Measurements from ENCODE around the gene MICAL2. TPM values are rescaled to one million over a fixed set of nuclear protein-coding genes. Genes with fewer than 3 reads are reported as not detected.

MICAL2 gene
- total and polyA plus RNA-seq, 2 donors (not counting 1 experiment from before 2014, with no cell fraction given) = 0.32 to 0.40 TPM

- Histone ChIP-seq H3K27ac (ENCODE audit: low read length in 2 of 2) (no peak overlapping the region), H3K4me2 (replicated peaks; ENCODE audit: low read depth, low read length, poor library complexity, severe bottlenecking) (no peak overlapping the region), H3K9ac (ENCODE audit: low read length) (no peak overlapping the region), H3K4me3 (ENCODE audit: control extremely low read depth in 1 of 5, extremely low read depth in 1 of 5, insufficient read depth in 1 of 5, low read depth in 2 of 5, low read length in 4 of 5) (no peak overlapping the region), H3K4me1 (ENCODE audit: control insufficient read depth in 2 of 2, insufficient read depth in 2 of 2, low read length in 2 of 2) (no peaks in the 10 kb centered on the region), H4K20me1 (ENCODE audit: control insufficient read depth, insufficient read depth, low read length, poor library complexity, severe bottlenecking) (no peaks in the 10 kb centered on the region), H3K36me3 (replicated peaks in 1 of 2; ENCODE audit: control extremely low read depth in 1 of 2, control insufficient read depth in 1 of 2, extremely low read depth in 1 of 2, insufficient read depth in 2 of 2, low read length in 1 of 2) (no peaks in the 10 kb centered on the region), H2AFZ (ENCODE audit: insufficient read depth, low read depth, low read length, poor library complexity, severe bottlenecking) (no peak overlapping the region), H3K9me3 (ENCODE audit: control extremely low read depth in 1 of 3, control insufficient read depth in 2 of 3, insufficient read depth in 1 of 3, low read length in 2 of 3) (no peaks in the 10 kb centered on the region), H3K27me3 (replicated peaks in 1 of 4; ENCODE audit: control extremely low read depth in 1 of 4, control insufficient read depth in 3 of 4, insufficient read depth in 4 of 4, low read length in 3 of 4) (peaks cover 0 to 2% (median 0%) of the 10 kb centered on the region in 4 experiments), H3K79me2 (ENCODE audit: control insufficient read depth, insufficient read depth, low read length) (no peaks in the 10 kb centered on the region)
- ChIA-PET POLR2A (no interaction called here), CTCF (no interaction called here)
- ATAC-seq (ENCODE audit: low read depth) (no peak), DNase-seq (no peak)
- TF ChIP-seq EZH2 (IDR thresholded peaks at IDR 0.05; ENCODE audit: borderline replicate concordance, insufficient read depth, low read depth, low read length, poor library complexity, severe bottlenecking) = no peak
- H3K4me3 Mint-ChIP-seq = no peak overlapping the region
- no peaks in the 10 kb centered on the region for H3K9me3 Mint-ChIP-seq (ENCODE audit: insufficient read depth)
- no peaks in the 10 kb centered on the region for H3K4me1 Mint-ChIP-seq
- 90% methylated on average over 2 of the region's 2 CpGs for WGBS (ENCODE audit: insufficient coverage)
- H3K27me3 Mint-ChIP-seq = peaks cover 12% of the 10 kb centered on the region
- no peak overlapping the region for H3K27ac Mint-ChIP-seq
- intact Hi-C loops (cut with micrococcal nuclease) = no loop called here
Measured at GRCh38 chr11:12142176-12142575, 31.8 kb downstream of the MICAL2 start.

GRCh38 chr11:12142909-12143308 lies 32.5 kb downstream of the MICAL2 start:
- no peaks in the 10 kb centered on the region for H3K4me1 ChIP-seq (ENCODE audit: control insufficient read depth in 2 of 2, insufficient read depth in 2 of 2, low read length in 2 of 2)
- ChIA-PET POLR2A (no interaction called here), CTCF (no interaction called here)
- H3K4me3 ChIP-seq (ENCODE audit: control extremely low read depth in 1 of 5, extremely low read depth in 1 of 5, insufficient read depth in 1 of 5, low read depth in 2 of 5, low read length in 4 of 5) = no peak overlapping the region
- H3K9ac ChIP-seq (ENCODE audit: low read length) = no peak overlapping the region
- Mint-ChIP-seq H3K27ac (no peak overlapping the region), H3K4me1 (no peaks in the 10 kb centered on the region), H3K27me3 (peaks cover 15% of the 10 kb centered on the region), H3K4me3 (no peak overlapping the region), H3K9me3 (ENCODE audit: insufficient read depth) (no peaks in the 10 kb centered on the region)
- no peak overlapping the region for H3K27ac ChIP-seq (ENCODE audit: low read length in 2 of 2)
- intact Hi-C loops (cut with micrococcal nuclease) = no loop called here
- H3K79me2 ChIP-seq (ENCODE audit: control insufficient read depth, insufficient read depth, low read length) = no peaks in the 10 kb centered on the region
- no peaks in the 10 kb centered on the region for H3K9me3 ChIP-seq (ENCODE audit: control extremely low read depth in 1 of 3, control insufficient read depth in 2 of 3, insufficient read depth in 1 of 3, low read length in 2 of 3)
- H3K4me2 ChIP-seq (replicated peaks; ENCODE audit: low read depth, low read length, poor library complexity, severe bottlenecking) = no peak overlapping the region
- no peak for DNase-seq
- 81% methylated on average over 3 of the region's 3 CpGs for WGBS (ENCODE audit: insufficient coverage)
- TF ChIP-seq EZH2 (IDR thresholded peaks at IDR 0.05; ENCODE audit: borderline replicate concordance, insufficient read depth, low read depth, low read length, poor library complexity, severe bottlenecking) = no peak
- TF ChIP-seq CTCF (IDR thresholded peaks at IDR 0.05) = no peak
- no peaks in the 10 kb centered on the region for H3K36me3 ChIP-seq (replicated peaks in 1 of 2; ENCODE audit: control extremely low read depth in 1 of 2, control insufficient read depth in 1 of 2, extremely low read depth in 1 of 2, insufficient read depth in 2 of 2, low read length in 1 of 2)
- peaks cover 0 to 2% (median 0%) of the 10 kb centered on the region in 4 experiments for H3K27me3 ChIP-seq (replicated peaks in 1 of 4; ENCODE audit: control extremely low read depth in 1 of 4, control insufficient read depth in 3 of 4, insufficient read depth in 4 of 4, low read length in 3 of 4)
- no peaks in the 10 kb centered on the region for H4K20me1 ChIP-seq (ENCODE audit: control insufficient read depth, insufficient read depth, low read length, poor library complexity, severe bottlenecking)
- no peak overlapping the region for H2AFZ ChIP-seq (ENCODE audit: insufficient read depth, low read depth, low read length, poor library complexity, severe bottlenecking)
- ATAC-seq (ENCODE audit: low read depth) = no peak

All from B cell (primary cell).